Hepatocyte (in vitro differentiated cells): Measurements from ENCODE around the gene WHRN. TPM values are rescaled to one million over a fixed set of nuclear protein-coding genes. Genes with fewer than 3 reads are reported as not detected.
A peak's percentile ranks its signal among the peaks of the same experiment; 100 is the strongest.

Experiments used
- DNase-seq: peaks from one replicate; pipeline ENCODE4 v3.0.0-alpha.2; 2016; ENCODE audit warnings: low spot score
- H2AFZ ChIP-seq: fragments of 200-600 bp; sonication (generic); 2 replicates; pipeline ENCODE4 v1.6.0; 2016; ENCODE audit warnings: antibody characterized with exemption, mild to moderate bottlenecking
- H3K27ac ChIP-seq: fragments of 200-600 bp; sonication (generic); 2 replicates; pipeline ENCODE4 v1.5.1; 2016; ENCODE audit warnings: mild to moderate bottlenecking
- H3K27me3 ChIP-seq: fragments of 200-600 bp; sonication (generic); 2 replicates; pipeline ENCODE4 v1.6.1; 2016
- H3K36me3 ChIP-seq: fragments of 200-600 bp; sonication (generic); replicated peaks from 2 replicates; pipeline ENCODE4 v1.5.1; 2016; ENCODE audit warnings: low read depth; ENCODE audit not compliant: insufficient read depth
- H3K4me1 ChIP-seq: fragments of 200-600 bp; sonication (generic); 2 replicates; pipeline ENCODE4 v1.5.1; 2016; ENCODE audit warnings: mild to moderate bottlenecking, moderate library complexity; ENCODE audit not compliant: insufficient read depth
- H3K4me2 ChIP-seq: fragments of 200-600 bp; sonication (generic); 2 replicates; pipeline ENCODE4 v1.6.0; 2016
- H3K4me3 ChIP-seq: fragments of 200-600 bp; sonication (generic); 2 replicates; pipeline ENCODE4 v1.5.1; 2016; ENCODE audit warnings: mild to moderate bottlenecking
- H3K79me2 ChIP-seq: fragments of 200-600 bp; sonication (generic); 2 replicates; pipeline ENCODE4 v1.6.0; 2017; ENCODE audit warnings: mild to moderate bottlenecking
- H3K9me2 ChIP-seq: fragments of 200-600 bp; sonication (generic); replicated peaks from 2 replicates; pipeline ENCODE4 v1.6.0; 2017; ENCODE audit warnings: mild to moderate bottlenecking; ENCODE audit not compliant: insufficient read depth
- H3K9me3 ChIP-seq: fragments of 200-600 bp; sonication (generic); 2 replicates; pipeline ENCODE4 v1.5.1; 2016; ENCODE audit warnings: low read depth, mild to moderate bottlenecking
- H4K20me1 ChIP-seq: fragments of 200-600 bp; sonication (generic); 2 replicates; pipeline ENCODE4 v1.6.0; 2016; ENCODE audit warnings: mild to moderate bottlenecking; ENCODE audit not compliant: insufficient read depth, poor library complexity, severe bottlenecking
- EZH2 ChIP-seq: fragments of 200-600 bp; sonication (generic); IDR thresholded peaks from 2 replicates; pipeline ENCODE4 v1.6.1; 2016; ENCODE audit warnings: antibody characterized with exemption, mild to moderate bottlenecking, borderline replicate concordance
- EZH2phosphoT487 ChIP-seq: fragments of 200-600 bp; sonication (generic); IDR thresholded peaks from one replicate; pipeline ENCODE4 v1.6.1; 2018; ENCODE audit warnings: antibody characterized with exemption, mild to moderate bottlenecking, low read depth, moderate library complexity; ENCODE audit not compliant: unreplicated experiment, severe bottlenecking
- WGBS: methylation state at CpG from one replicate; pipeline ENCODE4 v1.1.6; 2016; ENCODE audit warnings: low lambda C conversion rate; ENCODE audit errors: missing lambda C conversion rate; 5-methylcytosine and 5-hydroxymethylcytosine counted together
- polyA plus RNA-seq: library from polyadenylated mRNA; unstranded; fragments of >200 nt; fragmentation: Nextera tagmentation; extraction: Ambion mirVana; gene quantifications from 2 replicates; pipeline ENCODE4 v1.2.1, GENCODE V29; 2016
- total RNA-seq: library from RNA; depleted of rRNA; stranded (reverse); fragments of >200 nt; gene quantifications from 2 replicates; pipeline ENCODE4 v1.2.3, GENCODE V29; 2014
- TF ChIP-seq, protein P1 (sequence below): fragments of 200-600 bp; sonication (generic); IDR thresholded peaks from 2 replicates; pipeline ENCODE4 v1.5.1; 2016; ENCODE audit warnings: antibody characterized with exemption, mild to moderate bottlenecking; ENCODE audit not compliant: poor library complexity

Gene WHRN
- total and polyA plus RNA-seq, 2 experiments from 2014 or later, result 3.2 to 6.6 TPM

DNA sequence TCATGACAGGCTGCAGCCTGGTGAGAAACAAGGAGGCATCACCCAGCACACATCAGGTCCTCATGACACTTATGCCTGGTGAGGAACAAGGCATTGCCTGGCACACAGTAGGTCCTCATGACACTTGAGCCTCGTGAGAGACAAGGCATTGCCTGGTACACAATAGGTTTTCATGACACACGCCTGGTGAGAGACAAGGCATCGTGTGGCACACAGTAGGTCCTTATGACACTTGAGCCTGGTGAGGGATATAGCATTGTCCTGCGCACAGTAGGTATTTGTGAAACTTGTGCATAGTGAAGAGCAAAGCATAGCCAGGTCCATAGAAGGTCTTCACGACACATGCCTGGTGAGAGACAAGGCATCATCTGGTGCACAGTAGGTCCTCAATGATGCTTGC, 23.5 kb downstream of the WHRN start:
- Histone ChIP-seq H3K27ac (peak overlapping the region; percentile 32), H3K9me3 (no peaks in the 10 kb centered on the region), H3K4me1 (no peaks in the 10 kb centered on the region), H3K4me2 (no peak overlapping the region), H3K36me3 (no peaks in the 10 kb centered on the region), H3K4me3 (no peak overlapping the region), H3K79me2 (no peaks in the 10 kb centered on the region), H3K27me3 (no peaks in the 10 kb centered on the region), H4K20me1 (no peaks in the 10 kb centered on the region), H2AFZ (no peak overlapping the region), H3K9me2 (no peaks in the 10 kb centered on the region)
- no peak for DNase-seq
- TF ChIP-seq EZH2, result no peak
- TF ChIP-seq, protein P1, sequence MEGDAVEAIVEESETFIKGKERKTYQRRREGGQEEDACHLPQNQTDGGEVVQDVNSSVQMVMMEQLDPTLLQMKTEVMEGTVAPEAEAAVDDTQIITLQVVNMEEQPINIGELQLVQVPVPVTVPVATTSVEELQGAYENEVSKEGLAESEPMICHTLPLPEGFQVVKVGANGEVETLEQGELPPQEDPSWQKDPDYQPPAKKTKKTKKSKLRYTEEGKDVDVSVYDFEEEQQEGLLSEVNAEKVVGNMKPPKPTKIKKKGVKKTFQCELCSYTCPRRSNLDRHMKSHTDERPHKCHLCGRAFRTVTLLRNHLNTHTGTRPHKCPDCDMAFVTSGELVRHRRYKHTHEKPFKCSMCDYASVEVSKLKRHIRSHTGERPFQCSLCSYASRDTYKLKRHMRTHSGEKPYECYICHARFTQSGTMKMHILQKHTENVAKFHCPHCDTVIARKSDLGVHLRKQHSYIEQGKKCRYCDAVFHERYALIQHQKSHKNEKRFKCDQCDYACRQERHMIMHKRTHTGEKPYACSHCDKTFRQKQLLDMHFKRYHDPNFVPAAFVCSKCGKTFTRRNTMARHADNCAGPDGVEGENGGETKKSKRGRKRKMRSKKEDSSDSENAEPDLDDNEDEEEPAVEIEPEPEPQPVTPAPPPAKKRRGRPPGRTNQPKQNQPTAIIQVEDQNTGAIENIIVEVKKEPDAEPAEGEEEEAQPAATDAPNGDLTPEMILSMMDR, result no peak
- TF ChIP-seq EZH2phosphoT487, result no peak
- WGBS, result 97% methylated on average over 5 of the region's 5 CpGs

DNA sequence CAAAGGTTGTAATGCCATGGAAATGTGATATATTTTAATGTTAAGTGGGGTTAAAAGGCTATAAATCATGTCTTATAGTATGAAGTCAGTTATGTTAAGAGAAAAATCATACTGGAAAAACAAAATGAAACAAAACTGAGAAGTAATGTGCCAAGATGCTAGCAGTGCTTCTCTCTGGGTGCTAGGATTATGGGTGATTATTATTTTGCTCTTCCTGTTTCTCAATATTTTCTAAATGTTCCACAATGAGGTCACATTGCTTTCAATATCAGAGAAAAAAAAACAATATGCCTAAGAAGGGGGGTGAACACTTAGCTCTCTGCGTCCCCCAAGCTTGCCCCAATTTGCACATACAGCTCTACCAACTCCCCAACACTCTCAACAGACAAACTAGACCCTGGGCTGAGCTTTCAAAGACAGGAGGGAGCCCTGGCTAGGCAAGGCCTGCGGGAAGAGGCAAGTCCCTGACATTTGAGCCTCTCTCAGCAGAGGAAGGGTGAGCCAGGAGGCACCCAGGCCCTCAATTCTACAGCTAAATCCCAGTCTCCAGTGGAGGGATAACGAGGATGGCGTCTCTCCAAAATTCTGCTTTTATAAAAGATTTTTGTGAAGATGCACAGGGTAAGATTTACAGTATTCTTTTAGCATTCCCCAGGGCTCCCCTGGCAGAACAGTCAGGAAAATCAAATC, 24.4 kb downstream of the WHRN start:
- Histone ChIP-seq H3K9me2 (no peaks in the 10 kb centered on the region), H3K4me1 (no peaks in the 10 kb centered on the region), H4K20me1 (no peaks in the 10 kb centered on the region), H2AFZ (no peak overlapping the region), H3K4me3 (no peak overlapping the region), H3K27ac (no peak overlapping the region), H3K79me2 (no peaks in the 10 kb centered on the region), H3K4me2 (no peak overlapping the region), H3K27me3 (no peaks in the 10 kb centered on the region), H3K9me3 (no peaks in the 10 kb centered on the region), H3K36me3 (no peaks in the 10 kb centered on the region)
- 76% methylated on average over 4 of the region's 4 CpGs for WGBS
- DNase-seq, result no peak
- TF ChIP-seq EZH2, result no peak
- no peak for TF ChIP-seq EZH2phosphoT487
- TF ChIP-seq, protein P1, result no peak

DNA sequence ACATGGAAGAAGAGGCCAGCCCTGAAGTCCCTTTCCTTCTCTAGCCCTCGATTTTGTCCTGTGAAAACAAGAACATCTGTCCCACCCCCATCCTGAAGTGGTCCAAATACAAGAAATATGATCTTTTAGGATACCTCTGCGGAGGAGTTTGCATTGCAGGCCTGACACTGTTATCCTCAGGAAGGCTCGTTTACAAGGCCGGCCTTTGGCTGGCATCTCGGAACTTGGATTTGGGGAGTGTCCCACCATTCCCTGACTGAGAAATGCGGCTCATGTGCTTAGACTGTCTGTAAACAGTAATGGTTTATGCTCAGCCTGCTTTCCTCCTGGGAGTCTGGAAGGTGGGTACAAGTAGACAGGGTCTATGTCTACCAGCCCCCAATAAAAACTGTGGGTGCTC, 26.4 kb downstream of the WHRN start:
- 48% methylated on average over 6 of the region's 6 CpGs for WGBS
- Histone ChIP-seq H3K36me3 (no peaks in the 10 kb centered on the region), H3K4me3 (no peak overlapping the region), H3K79me2 (no peaks in the 10 kb centered on the region), H3K9me2 (no peaks in the 10 kb centered on the region), H2AFZ (no peak overlapping the region), H3K27ac (no peak overlapping the region), H3K27me3 (no peaks in the 10 kb centered on the region), H3K4me2 (no peak overlapping the region), H4K20me1 (no peaks in the 10 kb centered on the region), H3K4me1 (no peaks in the 10 kb centered on the region), H3K9me3 (no peaks in the 10 kb centered on the region)
- no peak for TF ChIP-seq EZH2
- TF ChIP-seq, protein P1, result no peak
- TF ChIP-seq EZH2phosphoT487, result no peak
- peak; percentile 25 for DNase-seq
